Activated effector memory CD4-positive, alpha-beta T cell treated with Interleukin-2 at 50 U/mL for 16 hours (primary cell): ENCODE measurements around the gene MRC1.

Source experiments
- DNase-seq: peaks from one replicate; pipeline ENCODE4 v3.0.0-alpha.2; 2020

The MRC1 gene

DNA sequence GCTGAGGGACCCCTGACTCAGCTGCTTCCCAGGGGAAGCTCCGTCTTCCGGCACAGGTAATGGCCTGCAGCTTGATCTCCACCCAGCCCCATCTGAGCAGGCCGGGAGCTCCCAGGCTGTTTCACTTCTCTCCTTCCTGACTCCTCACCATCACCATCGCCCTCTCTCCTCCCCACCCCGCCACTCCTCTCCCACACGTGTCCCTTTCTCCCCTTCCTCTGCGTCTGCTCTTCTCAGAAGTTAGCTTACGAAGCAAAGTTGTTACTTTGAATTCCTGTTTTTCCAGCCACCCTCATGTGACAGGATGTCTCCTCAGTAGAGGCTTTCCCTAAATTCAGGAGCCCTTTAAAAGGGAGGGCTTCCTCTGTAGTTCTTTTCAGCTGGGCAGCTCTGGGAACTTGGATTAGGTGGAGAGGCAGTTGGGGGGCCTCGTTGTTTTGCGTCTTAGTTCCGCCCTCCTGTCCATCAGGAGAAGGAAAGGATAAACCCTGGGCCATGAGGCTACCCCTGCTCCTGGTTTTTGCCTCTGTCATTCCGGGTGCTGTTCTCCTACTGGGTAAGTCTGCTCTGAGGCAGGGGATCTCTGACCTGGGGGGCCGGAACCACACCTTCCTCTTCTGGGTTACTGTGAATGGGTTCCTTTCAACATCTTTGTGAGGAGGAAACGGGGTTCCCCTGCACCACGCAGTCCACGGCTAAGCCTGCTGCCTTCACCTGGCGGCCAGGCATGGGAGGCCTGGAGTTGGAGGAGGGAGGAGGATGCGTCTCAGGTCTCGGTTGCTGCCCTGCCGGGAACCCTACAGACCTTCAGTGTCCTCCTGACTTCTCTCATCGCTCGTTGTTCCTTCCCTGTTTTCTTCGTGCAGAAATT is at the start of gene MRC1:
TSS of gene MRC1 (plus strand) at position 378 of the 871 bp plus-strand sequence. CDS start at position 496, 118 bp downstream.
- DNase-seq: no peak

DNA sequence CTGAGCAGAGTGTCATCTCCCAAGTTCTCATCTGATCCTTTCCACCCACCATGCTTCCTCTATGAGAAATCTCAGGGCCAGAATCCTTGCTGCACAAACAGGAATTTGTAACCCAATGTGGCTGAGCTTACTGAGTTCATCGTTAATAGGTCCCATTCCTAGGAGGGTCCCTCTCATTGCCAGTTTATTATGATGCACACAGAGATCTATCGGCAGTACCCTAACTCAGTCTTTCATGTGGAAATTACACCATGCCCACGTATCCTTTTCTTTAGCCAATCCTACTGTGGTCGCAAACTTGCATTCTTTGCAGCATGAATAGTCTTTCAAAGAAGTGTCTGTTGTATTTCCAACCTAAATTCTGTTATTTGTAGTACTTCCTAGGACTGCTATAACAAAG is 45.0 kb upstream of the MRC1 start:
- no peak for DNase-seq

DNA sequence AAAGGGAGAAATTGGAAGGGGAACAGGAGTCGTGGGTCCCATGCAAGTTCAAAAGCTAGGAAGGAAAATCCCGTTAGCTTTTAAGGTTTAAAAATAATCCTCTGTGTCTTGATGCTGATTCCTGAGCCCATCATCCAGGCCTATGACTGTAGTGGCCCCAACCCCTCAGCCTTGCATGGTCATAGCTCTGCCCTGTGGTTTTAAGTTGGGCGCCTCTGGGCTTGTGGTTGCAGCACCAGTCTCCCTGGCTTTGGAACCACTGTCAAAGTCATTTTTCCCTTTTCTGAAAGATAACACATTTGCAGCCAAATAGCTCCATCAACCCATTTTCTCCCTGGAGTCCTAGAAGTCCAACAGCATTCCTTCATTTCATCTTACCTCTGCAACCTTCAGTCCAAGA is 43.5 kb upstream of the MRC1 start:
- DNase-seq: no peak

DNA sequence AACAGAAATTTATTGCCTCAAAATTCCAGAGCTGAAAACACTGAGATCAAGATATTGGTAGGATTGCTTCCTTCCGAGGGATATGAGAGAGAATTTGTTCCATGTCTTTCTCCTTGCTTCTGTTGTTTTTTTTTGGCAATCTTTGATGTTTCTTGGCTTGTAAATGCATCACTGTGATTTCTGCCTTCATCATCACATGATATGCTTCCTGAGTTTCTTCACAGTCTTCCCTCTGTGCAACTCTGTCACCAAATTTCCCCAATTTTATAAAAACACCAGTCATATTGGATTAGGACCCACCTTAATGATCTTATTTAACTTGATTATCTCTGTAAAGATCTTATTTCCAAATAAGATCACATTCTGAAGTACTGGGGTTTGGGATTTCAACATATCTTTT is 42.4 kb upstream of the MRC1 start:
- no peak for DNase-seq

DNA sequence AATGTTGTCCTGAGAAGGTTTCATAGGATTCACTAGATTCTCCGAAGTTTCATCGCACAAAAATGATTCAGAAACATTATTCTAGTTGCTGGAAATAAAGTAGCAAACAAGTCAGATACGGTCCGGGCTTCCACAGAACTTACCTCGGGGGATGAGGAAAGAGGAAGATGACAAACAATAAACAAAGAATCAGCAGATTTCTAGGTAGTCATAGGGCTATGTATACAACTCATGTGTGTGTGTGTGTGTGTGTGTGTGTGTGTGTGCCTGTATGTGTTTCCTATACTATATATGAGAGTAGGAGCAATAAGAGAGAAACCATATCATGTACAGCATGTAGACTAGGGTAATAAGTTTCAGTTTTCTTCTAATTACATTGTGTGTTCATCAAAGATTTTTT is 40.7 kb upstream of the MRC1 start:
- DNase-seq: no peak

DNA sequence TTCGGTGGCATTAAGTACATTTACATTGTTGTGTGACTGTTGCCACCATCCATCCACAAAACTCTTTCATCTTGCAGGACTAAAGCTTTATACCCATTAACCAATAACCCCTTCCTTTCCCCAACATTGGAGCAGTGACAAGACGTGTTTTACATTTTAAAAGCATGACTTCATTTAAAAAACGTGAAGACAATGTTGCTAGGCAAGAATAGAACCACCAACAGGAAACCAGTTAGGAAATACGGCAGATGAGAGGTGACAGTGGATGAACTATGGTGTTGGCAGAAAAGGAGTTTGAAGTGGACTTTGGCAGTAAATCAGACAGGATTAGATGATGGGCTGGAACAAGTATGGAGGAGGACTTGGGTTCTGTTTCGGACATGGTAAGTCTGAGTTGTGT is 40.2 kb upstream of the MRC1 start:
- no peak for DNase-seq

DNA sequence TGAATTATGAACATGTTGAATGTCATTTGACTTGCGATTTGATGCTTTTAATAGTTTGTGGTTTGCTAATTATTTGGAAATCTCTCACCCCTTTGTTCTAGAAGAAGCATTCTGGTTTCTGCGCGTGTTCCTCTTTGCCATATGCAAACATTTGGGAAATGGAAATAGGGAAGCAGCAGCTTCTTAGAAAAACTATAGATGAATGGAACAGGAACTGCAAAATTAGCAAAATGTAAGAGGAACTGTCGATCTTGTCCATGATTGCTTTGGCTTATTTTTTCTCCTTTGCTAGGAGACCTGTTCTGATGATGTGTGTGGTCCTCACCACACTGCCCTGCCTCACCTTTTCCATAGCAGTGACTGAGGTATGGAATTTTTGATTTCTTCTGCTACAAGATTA is 38.1 kb upstream of the MRC1 start:
- DNase-seq: no peak

DNA sequence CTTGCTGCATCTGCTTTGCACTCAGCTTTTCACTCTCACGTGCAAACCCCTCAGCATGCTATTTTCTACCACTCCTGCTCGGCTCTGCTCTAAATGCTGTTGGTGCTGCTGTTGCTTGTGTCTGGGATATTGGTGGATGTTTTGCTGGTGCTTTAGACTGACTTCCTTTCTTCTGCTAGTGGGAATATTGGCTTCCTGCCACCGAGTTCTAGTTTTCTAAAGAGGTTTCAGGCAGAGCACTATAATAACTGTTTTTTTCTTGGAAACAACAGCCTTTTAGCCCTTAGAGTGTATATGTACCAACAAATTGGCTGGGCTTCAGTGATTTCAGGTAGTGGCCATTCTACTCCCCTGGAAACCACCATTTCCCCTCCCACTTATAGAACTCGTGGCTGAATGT is 29.4 kb upstream of the MRC1 start:
- DNase-seq: no peak

DNA sequence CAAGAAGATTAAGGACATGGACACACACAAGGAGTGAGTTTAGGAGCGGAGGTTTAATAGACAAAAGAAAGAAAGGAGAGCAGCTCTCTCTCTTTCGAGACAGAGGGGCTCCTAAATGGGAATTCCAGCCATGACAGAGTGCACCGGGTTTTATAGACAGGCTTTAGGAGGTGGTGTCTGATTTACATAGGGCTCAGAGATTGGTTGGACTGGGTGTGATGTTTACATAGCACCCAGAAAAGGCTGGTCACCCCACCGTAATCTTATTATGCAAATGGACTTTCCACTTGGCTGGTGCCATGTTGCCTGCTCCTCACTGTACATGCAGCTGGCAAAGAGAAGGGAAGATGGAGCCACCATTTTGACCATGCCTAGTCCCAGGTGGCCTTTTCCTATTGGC is 28.4 kb upstream of the MRC1 start:
- DNase-seq: no peak

DNA sequence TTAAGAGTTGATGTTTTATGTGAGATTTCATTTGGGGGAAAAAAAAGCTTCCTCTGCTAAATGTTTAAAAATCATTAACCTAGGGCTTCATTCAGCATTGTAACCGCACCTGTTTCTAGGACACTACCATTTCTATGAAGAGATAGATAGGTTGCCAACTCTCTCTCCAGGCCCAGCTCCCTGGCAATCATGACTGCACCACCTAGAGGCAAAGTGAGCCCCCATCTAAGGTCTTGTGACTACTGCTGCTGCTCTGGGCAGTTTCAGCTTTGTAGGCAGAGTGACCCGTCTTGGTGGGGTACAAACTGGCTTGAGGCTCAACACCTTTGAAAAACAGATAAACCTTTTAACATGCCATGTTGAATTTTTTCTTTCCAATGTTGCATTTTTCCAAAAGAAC is 27.3 kb upstream of the MRC1 start:
- no peak for DNase-seq

DNA sequence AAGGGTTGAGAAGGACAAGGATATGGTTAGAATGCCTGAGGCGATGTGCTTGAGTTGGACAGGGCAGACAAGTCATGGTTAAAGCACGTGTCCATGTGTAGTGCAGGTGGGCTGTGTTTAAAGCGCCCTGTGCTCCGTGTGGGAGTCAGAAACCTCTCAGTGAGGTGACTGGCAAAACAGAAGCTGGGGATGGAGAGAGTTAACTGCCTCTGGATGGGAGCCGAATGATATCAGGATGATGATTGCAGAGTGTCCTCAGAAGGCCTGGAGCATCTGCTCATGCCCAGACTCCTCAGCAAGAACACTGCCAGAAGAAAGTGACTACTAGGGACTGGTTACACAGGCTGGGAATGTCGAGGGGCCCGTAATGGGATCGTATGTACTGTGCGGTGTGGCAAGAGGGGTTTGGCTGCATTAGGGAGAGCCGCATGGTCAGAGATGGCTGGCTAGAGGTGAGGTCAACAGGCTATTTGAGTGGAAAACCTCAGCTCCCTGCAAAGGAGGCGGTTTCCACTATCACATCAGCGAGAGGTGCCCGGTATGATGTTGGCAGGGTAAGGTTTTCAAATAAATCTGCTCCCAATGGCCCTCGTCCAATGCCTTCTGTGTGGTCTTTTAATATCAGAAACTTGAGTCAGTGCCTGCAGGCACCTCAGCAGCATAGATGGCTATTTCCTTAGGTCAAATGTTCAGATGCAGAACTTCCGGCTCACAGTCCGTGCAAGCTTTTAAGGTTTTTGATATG is 26.1 kb upstream of the MRC1 start:
- no peak for DNase-seq

DNA sequence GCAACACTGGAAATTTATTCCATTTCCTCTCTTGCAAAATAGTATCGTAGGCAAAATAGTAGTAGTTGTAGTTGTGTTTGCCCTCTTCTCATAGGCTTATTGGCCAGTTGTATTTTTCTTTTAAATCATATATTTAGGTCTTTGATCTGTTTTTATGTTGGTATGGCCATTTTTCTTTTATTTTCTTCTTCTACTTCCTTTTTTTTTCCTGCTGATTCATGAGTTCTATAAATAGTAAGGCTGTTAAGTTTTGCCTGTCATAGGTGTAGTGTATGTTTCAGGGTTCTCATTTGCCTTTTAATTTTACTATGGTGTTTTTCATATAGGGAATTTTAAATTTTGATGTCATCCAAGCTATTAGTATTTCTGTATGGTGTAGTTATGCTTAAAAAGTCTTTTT is 25.4 kb upstream of the MRC1 start:
- no peak for DNase-seq

DNA sequence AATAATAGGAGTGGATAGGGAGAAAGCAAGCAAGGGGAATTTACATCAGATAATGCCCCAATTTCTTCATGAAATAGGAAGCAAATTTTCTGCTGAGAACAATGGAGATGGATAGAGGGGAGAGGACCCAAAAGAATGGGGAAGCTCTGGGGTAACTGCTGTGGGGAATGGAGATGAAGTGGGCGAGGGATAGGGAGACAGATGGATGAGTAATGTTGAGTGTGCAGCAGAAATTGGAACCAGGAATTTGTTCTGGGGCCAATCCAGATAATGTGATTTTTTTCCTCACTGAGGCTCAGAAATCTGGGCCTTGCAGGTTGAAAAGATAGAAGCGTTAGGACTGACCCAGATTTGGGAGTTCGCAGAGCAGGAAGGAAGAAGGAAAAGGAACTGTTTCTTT is 24.5 kb upstream of the MRC1 start:
- no peak for DNase-seq

DNA sequence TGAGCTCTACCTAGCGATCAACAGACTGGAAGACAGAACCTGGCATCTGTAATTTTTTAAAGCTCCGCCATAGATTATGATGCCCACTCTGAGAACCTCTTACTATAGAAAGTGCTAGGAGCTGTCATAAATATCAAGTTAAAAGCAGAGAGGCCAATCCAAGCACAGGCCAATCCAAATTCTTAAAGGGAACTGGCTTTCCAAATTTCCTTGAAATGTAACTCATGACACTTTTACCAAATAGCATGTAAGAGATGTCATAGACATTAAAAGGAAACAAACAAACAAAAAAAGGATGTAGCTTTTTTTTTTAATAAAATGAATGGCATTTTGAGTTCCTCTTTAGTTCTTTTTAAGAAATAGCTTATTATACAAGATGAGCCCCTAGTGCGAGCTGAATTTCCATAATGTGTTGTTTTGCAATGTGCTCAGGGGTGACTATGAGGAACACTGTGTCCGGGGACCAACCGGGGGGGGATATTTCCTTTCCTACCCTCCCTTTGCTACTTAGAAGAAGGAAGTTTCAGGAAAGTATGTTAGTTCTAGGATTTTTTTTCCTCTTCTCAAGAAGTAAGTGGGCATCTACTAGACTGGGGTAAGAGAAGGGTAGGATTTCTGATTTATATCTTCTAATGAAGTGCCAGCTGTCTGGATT is 23.7 kb upstream of the MRC1 start:
- DNase-seq: no peak

DNA sequence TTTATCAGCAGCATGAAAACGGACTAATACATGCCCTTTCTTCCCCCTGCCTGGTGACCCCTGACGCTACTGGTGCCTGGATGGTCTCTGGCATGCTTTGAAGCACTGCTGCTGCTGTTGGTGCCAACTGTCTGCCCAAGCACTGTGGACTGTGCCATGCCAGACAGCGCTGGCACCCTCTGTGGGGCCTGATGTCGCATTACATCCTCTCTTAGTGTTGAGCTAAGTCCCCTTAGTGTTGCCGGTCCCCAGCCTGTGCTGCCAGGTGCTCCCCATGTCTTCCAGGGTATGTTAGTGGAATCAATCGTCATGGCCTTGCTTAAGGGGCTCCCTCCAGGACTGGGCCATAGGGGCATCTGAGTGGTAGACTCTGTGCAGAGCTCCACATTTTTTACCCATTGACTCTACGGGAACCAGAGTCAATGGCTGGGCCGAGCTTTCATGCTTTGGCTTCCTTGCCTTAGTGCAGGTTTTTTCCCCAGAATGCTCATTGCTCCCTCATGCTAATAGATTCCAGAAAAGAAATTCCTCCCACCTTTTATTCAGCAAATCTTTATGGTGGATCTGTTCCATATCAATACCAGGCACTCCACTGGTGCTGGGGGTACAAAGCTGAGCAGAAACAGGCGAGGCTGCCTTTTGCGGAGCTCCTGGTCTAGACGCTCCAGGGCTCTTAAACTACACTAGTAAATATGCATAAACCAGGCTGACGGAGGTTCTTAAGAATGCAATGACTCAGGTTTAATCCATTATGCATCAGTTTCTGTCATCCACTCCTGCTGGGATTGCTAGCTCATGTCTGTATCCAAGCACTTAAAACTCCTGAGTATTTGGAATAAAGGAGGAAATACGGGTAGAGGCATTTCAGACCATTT is 21.8 kb upstream of the MRC1 start:
- DNase-seq: no peak

DNA sequence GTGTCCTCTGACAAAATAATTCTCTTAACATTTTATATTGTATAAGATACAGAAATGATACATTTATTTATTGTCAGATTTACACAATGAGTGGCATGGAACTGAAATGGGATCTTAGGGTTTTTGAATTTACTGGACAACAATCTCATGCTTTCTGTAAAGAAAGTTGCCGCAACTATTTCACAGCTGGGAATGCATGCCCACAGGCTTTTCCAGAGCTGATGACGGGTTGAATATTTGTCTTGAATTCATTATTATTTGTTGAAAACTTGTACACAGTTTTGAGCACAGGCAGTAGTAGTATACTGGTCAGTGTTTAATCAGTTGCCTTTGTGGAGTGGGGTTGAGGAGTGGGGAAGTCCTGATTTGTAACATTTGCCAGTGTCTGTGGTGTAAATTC is 20.5 kb upstream of the MRC1 start:
- no peak for DNase-seq

DNA sequence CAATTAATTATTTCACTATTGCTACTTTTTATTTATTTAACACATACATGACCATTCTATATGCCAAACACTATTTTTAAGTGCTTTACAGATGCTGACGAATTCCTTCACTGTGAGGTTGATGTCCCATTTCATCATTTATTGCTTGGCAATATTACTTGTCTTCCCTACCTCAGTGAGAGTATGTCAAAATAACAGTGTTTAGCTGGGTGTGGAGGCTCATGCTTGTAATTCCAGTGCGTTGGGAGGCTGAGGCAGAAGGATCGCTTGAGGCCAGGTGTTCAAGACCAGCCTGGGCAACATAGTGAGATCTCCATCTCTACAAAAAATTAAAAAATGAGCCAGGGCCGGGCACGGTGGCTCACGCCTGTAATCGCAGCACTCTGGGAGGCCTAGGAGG is 19.8 kb upstream of the MRC1 start:
- no peak for DNase-seq

DNA sequence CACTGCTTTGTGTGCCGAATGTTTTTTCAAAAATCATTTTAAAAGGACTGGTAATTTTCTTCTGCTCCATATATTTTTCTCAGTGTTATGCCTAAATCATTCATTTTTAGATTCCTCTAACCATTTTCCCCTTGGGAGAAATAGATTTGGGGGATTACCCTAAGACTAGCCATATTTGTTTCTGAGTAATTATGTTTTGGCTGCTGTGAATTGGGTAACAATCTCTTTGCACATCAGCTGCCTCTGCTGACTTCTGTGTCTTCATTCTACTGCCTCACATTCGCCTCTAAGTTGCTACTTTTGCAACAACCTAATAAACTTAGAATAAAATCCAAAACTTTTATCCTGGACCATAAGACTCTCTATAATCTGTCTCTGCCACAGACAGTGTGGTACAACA is 18.5 kb upstream of the MRC1 start:
- no peak for DNase-seq

DNA sequence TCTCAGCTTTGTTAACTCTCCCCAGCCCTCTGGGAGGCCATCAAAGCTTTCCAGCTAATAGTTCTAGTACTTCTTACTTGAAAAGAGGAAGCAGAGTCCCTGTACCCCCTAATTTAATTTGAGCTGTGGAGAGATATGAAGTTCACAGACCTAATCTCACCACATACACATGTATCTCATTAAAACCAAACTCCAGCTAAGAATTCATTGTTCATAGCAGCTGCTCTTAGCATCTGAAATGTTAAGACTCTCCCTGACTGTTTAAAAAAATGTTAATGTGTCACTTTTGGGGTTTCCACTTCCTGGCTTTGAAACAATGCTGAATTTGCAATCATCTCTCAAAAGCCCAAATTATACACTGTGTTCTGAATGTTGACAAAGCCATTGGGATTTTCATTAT is 16.2 kb upstream of the MRC1 start:
- no peak for DNase-seq

DNA sequence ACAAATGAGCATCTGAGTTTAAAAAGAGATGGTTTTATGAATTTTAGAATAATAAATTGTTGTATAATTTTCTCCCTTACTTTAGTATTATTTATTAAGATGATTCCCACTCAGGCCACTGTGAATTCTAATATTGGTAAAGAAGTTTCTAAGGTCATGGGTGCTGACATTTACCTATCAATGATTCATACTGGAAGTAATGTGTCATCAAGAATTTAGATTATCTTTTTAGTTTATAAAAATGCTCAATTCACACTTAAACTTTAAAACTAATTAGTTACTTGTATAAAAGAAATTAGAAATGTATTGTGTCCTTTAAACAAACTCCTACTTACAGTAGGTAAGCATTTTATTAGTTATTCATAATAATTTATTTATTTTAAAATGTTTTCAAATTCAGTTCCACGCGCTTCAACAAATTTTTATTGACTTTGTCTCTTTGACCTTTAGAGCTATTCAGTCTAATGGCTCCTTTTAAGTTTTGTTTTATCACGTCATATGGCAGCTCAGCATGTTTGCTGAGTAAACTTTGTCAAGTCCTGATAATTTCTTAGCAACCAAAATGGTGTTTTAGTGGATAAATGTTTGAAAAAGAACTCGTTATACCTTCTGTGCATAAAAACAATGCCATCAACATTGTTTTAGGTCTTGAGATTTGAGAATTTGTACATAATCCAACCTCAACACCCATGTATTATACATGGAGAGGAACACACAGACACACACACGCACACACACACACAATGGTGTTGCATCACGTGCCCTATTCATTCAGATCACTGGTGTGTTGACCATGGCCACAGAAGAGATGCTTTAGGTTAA is 15.1 kb upstream of the MRC1 start:
- DNase-seq: no peak

DNA sequence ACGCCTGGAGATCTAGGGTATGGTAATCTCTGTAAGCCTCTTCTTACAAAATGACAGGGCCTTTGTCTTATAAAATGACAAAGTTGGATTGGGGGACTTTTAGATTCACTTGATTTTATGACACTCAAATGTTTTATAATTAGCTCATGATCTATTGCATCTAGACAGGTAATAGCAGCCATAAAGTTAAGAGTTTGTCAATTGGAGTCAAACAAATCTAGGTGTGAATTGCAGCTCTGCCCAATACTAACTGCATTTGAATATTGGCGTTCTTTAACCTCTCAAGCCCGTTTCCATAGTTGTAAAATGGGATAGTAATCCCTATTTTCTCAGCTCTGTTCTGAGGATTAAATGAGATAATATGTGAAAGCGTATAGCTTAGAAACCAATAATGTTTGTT is 14.1 kb upstream of the MRC1 start:
- DNase-seq: no peak
